Measurements from ENCODE around the gene RIPK4.

GRCh38 chr21:41739936-41740335 is 26.9 kb downstream of the RIPK4 start:
- TF ChIP-seq CTCF (conservative IDR thresholded peaks at IDR 0.05) (no peak), ZFX (IDR thresholded peaks at IDR 0.05) (no peak)
